A673 (cell line): ENCODE results near the gene NKIRAS2. TPM values are rescaled to one million over a fixed set of nuclear protein-coding genes. Genes with fewer than 3 reads are reported as not detected.

Source experiments
- BruUV-seq: library from RNA; stranded (reverse); fragments of 400-500 nt; replicated peaks from 2 replicates; lab custom pipeline; 2021; lab: Mats Ljungman, UMichigan
- CTCF ChIA-PET: fragments of 300-600 bp; sonication (Branson Sonifier 250); formaldehyde crosslinking; loops from one replicate; lab custom pipeline; 2022; ENCODE audit warnings: antibody characterized with exemption; lab: Charles Lee
- POLR2A ChIA-PET: fragments of 300-600 bp; sonication (Branson Sonifier 250); formaldehyde crosslinking; loops from one replicate; lab custom pipeline; 2022; ENCODE audit warnings: antibody characterized with exemption; ENCODE audit not compliant: low non-redundant PET; lab: Charles Lee
- DNase-seq: peaks from one replicate; pipeline ENCODE4 v3.0.0-alpha.2; 2015; ENCODE audit warnings: low spot score
- H3K27ac ChIP-seq: fragments of 200-600 bp; sonication (generic); 2 replicates; pipeline ENCODE4 v1.5.1; 2016; ENCODE audit warnings: mixed run types, low read depth, mild to moderate bottlenecking, mixed read lengths, antibody characterized with exemption, low read length; ENCODE audit not compliant: poor library complexity, severe bottlenecking
- H3K27me3 ChIP-seq: fragments of 200-600 bp; sonication (generic); replicated peaks from 2 replicates; pipeline ENCODE4 v1.6.1; 2017; ENCODE audit warnings: mixed run types, low read depth, mild to moderate bottlenecking, mixed read lengths, antibody characterized with exemption, low read length; ENCODE audit not compliant: insufficient read depth, poor library complexity
- H3K36me3 ChIP-seq: fragments of 200-600 bp; sonication (generic); 2 replicates; pipeline ENCODE4 v1.6.1; 2016; ENCODE audit warnings: mixed run types, mild to moderate bottlenecking, mixed read lengths, antibody characterized with exemption, low read length; ENCODE audit not compliant: insufficient read depth, poor library complexity, severe bottlenecking
- H3K4me1 ChIP-seq: fragments of 200-600 bp; sonication (generic); 2 replicates; pipeline ENCODE4 v1.6.1; 2017; ENCODE audit warnings: mixed run types, mild to moderate bottlenecking, mixed read lengths, antibody characterized with exemption, low read length; ENCODE audit not compliant: insufficient read depth, poor library complexity, severe bottlenecking
- H3K4me3 ChIP-seq: fragments of 200-600 bp; sonication (generic); 2 replicates; pipeline ENCODE4 v1.5.1; 2016; ENCODE audit warnings: low read depth, mixed run types, mild to moderate bottlenecking, mixed read lengths, low read length; ENCODE audit not compliant: poor library complexity, severe bottlenecking
- H3K9me3 ChIP-seq: fragments of 200-600 bp; sonication (generic); 2 replicates; pipeline ENCODE4 v1.6.1; 2016; ENCODE audit warnings: mixed run types, low read depth, mild to moderate bottlenecking, mixed read lengths, antibody characterized with exemption, low read length; ENCODE audit not compliant: poor library complexity, severe bottlenecking
- EZH2 ChIP-seq: fragments of 200-600 bp; sonication (generic); IDR thresholded peaks from 2 replicates; pipeline ENCODE4 v1.6.1; 2017; ENCODE audit warnings: borderline replicate concordance, low read depth, mild to moderate bottlenecking, mixed read lengths, antibody characterized with exemption, low read length; ENCODE audit not compliant: poor library complexity, severe bottlenecking
- intact Hi-C: fragments of 100-400 bp; cut with micrococcal nuclease; formaldehyde crosslinking; loops from one replicate; pipeline ENCODE4 v1.10.0; 2022; ENCODE audit not compliant: unreplicated experiment
- total RNA-seq: library from RNA; stranded (reverse); gene quantifications from 2 replicates; pipeline ENCODE4 v1.2.3, GENCODE V29; 2021
- TF ChIP-seq, protein P1 (sequence below): fragments of 300-800, 200-600 bp; sonication (generic); conservative IDR thresholded peaks from 2 replicates; pipeline ENCODE4 v1.5.1; 2017; ENCODE audit warnings: low read depth, mild to moderate bottlenecking, antibody characterized with exemption, low read length, moderate library complexity, mixed read lengths

Gene NKIRAS2
- total RNA-seq, 1 experiment from 2014 or later: 28.7 TPM

DNA sequence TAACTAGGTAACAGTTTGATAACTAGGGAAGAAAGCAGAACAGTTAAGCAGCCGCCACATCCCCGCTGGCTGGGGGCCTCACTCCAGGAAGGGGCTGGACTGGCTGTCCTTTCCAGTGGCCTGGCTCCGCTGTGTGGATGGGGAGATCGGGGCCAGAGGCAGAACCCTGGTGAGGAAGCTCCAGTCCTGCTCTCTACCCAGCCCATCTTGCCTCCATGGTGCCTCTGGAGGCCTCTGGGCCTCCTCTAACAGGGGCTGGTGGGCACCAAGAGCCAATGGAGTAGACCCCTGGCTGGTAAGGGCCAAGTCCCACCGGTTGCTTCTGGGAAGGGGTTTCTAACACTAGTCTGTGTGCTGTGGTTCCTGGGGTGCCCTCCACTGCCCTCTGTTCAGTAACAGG lies 45.2 kb upstream of the NKIRAS2 start:
- intact Hi-C loops: no loop called here
- H3K27me3 ChIP-seq: no peaks in the 10 kb centered on the region
- DNase-seq: no peak
- H3K4me1 ChIP-seq: no peaks in the 10 kb centered on the region
- no peak overlapping the region for H3K27ac ChIP-seq
- no peaks in the 10 kb centered on the region for H3K9me3 ChIP-seq
- POLR2A ChIA-PET: no interaction called here
- no peak overlapping the region for H3K4me3 ChIP-seq
- BruUV-seq: no TSS peak
- CTCF ChIA-PET: no interaction called here
- TF ChIP-seq, protein P1, sequence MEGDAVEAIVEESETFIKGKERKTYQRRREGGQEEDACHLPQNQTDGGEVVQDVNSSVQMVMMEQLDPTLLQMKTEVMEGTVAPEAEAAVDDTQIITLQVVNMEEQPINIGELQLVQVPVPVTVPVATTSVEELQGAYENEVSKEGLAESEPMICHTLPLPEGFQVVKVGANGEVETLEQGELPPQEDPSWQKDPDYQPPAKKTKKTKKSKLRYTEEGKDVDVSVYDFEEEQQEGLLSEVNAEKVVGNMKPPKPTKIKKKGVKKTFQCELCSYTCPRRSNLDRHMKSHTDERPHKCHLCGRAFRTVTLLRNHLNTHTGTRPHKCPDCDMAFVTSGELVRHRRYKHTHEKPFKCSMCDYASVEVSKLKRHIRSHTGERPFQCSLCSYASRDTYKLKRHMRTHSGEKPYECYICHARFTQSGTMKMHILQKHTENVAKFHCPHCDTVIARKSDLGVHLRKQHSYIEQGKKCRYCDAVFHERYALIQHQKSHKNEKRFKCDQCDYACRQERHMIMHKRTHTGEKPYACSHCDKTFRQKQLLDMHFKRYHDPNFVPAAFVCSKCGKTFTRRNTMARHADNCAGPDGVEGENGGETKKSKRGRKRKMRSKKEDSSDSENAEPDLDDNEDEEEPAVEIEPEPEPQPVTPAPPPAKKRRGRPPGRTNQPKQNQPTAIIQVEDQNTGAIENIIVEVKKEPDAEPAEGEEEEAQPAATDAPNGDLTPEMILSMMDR: no peak
- no peak for TF ChIP-seq EZH2
- peaks cover 19% of the 10 kb centered on the region for H3K36me3 ChIP-seq

DNA sequence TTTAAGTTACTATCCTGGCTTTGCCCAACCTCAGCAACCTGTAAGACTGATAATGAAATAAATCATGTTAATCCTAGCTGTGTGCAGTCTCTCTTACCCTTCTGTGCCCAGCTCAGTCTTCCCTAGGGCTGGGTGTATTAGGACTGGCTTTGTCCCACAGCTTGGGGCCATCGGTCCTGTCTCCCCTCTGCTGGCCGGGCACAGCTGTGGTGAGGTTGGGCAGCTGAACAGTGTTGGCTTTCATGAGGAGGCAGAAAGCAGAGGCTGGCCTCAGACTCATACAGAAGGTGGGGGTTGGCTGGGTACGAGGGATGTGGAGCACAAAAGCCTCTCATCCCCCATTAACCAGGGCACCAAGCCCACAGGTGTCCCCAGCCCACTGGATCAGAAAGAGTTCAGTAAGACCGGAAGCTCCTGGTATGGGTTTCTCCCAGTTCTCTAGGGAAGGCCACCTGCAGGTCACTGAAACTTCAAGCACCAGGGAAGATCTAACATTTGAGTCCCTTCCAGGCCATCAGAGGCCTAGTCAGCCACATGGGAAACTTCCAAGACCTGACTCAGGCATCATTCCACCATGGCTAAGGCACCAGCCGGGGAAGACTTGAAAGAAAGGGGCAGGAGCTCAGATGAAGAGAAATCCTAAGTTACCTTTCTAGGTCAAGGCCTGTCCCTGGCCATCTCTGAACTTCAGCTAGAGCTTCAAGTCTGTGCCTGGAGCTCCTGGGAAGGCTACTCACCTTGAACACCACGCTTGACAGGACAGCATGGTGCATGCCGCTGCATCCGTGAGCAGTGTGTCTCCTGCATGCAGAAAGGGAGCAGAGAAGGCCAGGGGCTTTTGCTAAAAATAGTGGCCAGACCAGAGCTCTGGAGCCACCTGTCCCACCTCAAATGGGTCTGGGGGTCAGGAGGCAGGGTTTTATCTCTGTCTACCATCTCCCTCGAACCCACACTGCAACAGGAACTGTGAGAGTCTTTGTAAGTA lies 44.5 kb upstream of the NKIRAS2 start:
- ChIA-PET CTCF (no interaction called here), POLR2A (no interaction called here)
- no peak for TF ChIP-seq EZH2
- TF ChIP-seq, protein P1: no peak
- no peaks in the 10 kb centered on the region for H3K27me3 ChIP-seq
- no peak for DNase-seq
- no peak overlapping the region for H3K27ac ChIP-seq
- no peak overlapping the region for H3K4me3 ChIP-seq
- H3K9me3 ChIP-seq: no peaks in the 10 kb centered on the region
- intact Hi-C loops: no loop called here
- H3K36me3 ChIP-seq: peaks cover 19% of the 10 kb centered on the region
- no peaks in the 10 kb centered on the region for H3K4me1 ChIP-seq
- BruUV-seq: no TSS peak

DNA sequence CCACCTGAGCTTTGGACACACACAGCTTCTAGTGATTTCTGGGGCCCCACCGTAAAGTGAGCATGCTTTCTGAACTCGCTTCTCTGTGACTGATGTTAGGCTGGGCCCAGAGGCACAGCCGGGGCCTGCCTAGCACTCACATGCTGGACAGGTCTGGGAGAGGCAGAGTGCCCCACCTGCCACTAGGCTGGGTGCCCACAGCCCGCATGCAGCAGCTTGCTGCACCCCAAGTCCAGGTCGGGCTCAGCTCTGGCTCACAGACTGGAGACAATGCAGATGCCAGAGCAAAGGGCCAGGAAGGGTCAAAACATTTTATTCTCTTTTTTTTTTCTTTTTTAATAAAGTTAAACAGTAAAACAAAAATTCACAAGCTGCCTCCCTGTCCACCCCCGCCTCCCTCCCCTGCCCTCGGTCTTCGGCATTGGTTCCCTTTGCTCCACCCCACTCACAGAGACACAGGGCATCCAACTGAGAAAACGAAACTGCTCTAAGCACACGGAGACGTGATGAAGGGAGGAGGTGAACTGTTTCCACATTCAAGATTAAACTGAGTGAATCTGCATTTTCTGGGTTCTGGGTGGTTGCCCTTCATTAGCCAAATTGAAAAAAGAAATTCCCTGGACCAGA lies 43.6 kb upstream of the NKIRAS2 start:
- no peak overlapping the region for H3K4me3 ChIP-seq
- H3K9me3 ChIP-seq: no peaks in the 10 kb centered on the region
- H3K4me1 ChIP-seq: no peaks in the 10 kb centered on the region
- ChIA-PET CTCF (no interaction called here), POLR2A (no interaction called here)
- no peak for TF ChIP-seq EZH2
- TF ChIP-seq, protein P1: no peak
- no peaks in the 10 kb centered on the region for H3K27me3 ChIP-seq
- no TSS peak for BruUV-seq
- intact Hi-C loops: no loop called here
- H3K36me3 ChIP-seq: peaks cover 25% of the 10 kb centered on the region
- no peak overlapping the region for H3K27ac ChIP-seq
- no peak for DNase-seq
